K562 (cell line): ENCODE data around the gene EIF1. TPM values are rescaled to one million over a fixed set of nuclear protein-coding genes. Genes with fewer than 3 reads are reported as not detected.
A peak's percentile ranks its signal among the peaks of the same experiment; 100 is the strongest.

Source experiments
- ATAC-seq: fragments of 200-7000 bp; cut with Tn5 transposase; 3 replicates; pipeline ENCODE4 v1.9.1; 2020; ENCODE audit warnings: moderate library complexity
- BruUV-seq: library from RNA; stranded (reverse); fragments of 400-500 nt; replicated peaks from 2 replicates; lab custom pipeline; 2021; lab: Mats Ljungman, UMichigan
- CTCF ChIA-PET: fragments of 300-600 bp; formaldehyde crosslinking; extraction: SDS; loops from one replicate; lab custom pipeline; 2021; ENCODE audit warnings: low intra/inter-chr PET ratio; lab: Yijun Ruan, JAX
- POLR2A ChIA-PET: fragments of 300-600, 350-650 bp; sonication (Branson Sonifier 250); formaldehyde crosslinking; extraction: SDS; loops from one replicate; lab custom pipeline; 2021; ENCODE audit warnings: antibody characterized with exemption, inconsistent platforms; lab: Yijun Ruan, JAX
- DNase-seq, 4 experiments: peaks; one replicate each; pipeline versions ENCODE4 v3.0.0 to v3.0.0-alpha.2; 2011 to 2018; ENCODE audit warnings: low spot score in 3 of 4, mixed read lengths in 3 of 4; ENCODE audit errors: extremely low read depth in 1 of 4
- FAIRE-seq: peaks from 2 replicates; lab custom pipeline; 2011; peaks lifted over from hg19 to GRCh38; lab: Jason Lieb, UNC
- H2AFZ ChIP-seq: 2 replicates; pipeline ENCODE4 v1.6.0; 2011; ENCODE audit warnings: low read depth, low read length, control low read depth, inconsistent platforms
- H3K27ac ChIP-seq: fragments of 200-600 bp; 3 replicates; pipeline ENCODE4 v1.8.0; 2011; ENCODE audit warnings: low read depth, mild to moderate bottlenecking, control low read depth, inconsistent platforms, low read length, moderate library complexity, mixed read lengths; ENCODE audit errors: extremely low read depth
- H3K27me3 ChIP-seq, 2 experiments: fragments of 300-600 bp in 1 of 2; 2 replicates in 1 of 2; 3 replicates in 1 of 2; pipeline versions ENCODE4 v1.6.0 to v1.8.0; 2011; ENCODE audit warnings: inconsistent platforms in 2 of 2, low read length in 2 of 2, mild to moderate bottlenecking in 1 of 2, mixed read lengths in 1 of 2, moderate library complexity in 1 of 2; ENCODE audit not compliant: control insufficient read depth in 2 of 2, insufficient read depth in 2 of 2
- H3K36me3 ChIP-seq: fragments of 300-600 bp; 3 replicates; pipeline ENCODE4 v1.8.0; 2011; ENCODE audit warnings: mild to moderate bottlenecking, low read length, inconsistent platforms; ENCODE audit not compliant: control insufficient read depth, insufficient read depth
- H3K4me1 ChIP-seq, 2 experiments: fragments of 200-600 bp in 1 of 2; replicated peaks in 1 of 2; 2 replicates in 1 of 2; 3 replicates in 1 of 2; pipeline versions ENCODE4 v1.5.1 to v1.8.0; 2011; ENCODE audit warnings: inconsistent platforms in 2 of 2, low read length in 2 of 2, mild to moderate bottlenecking in 1 of 2, mixed read lengths in 1 of 2, moderate library complexity in 1 of 2; ENCODE audit not compliant: control insufficient read depth in 2 of 2, insufficient read depth in 2 of 2
- H3K4me2 ChIP-seq: 2 replicates; pipeline ENCODE4 v1.6.1; 2011; ENCODE audit warnings: low read length, control low read depth, inconsistent platforms, mixed read lengths; ENCODE audit not compliant: insufficient read depth
- H3K4me3 ChIP-seq: fragments of 200-600 bp; sonication (generic), shearing (Covaris generic); 2 replicates; pipeline ENCODE4 v1.5.1; 2016; ENCODE audit warnings: control low read depth, inconsistent platforms
- H3K79me2 ChIP-seq: fragments of 200-600 bp; 3 replicates; pipeline ENCODE4 v1.8.0; 2011; ENCODE audit warnings: low read length, inconsistent platforms; ENCODE audit not compliant: control insufficient read depth, insufficient read depth
- H3K9ac ChIP-seq, 2 experiments: 2 replicates each; pipeline versions ENCODE4 v1.6.0 to v1.6.1; 2011; ENCODE audit warnings: low read depth in 2 of 2, low read length in 2 of 2, control low read depth in 1 of 2, inconsistent platforms in 1 of 2, mild to moderate bottlenecking in 1 of 2, mixed read lengths in 1 of 2; ENCODE audit not compliant: insufficient read depth in 1 of 2
- H3K9me1 ChIP-seq: one replicate; pipeline ENCODE4 v1.6.0; 2011; ENCODE audit warnings: inconsistent platforms, mild to moderate bottlenecking, low read length, moderate library complexity; ENCODE audit not compliant: control insufficient read depth, insufficient read depth
- H3K9me3 ChIP-seq: replicated peaks from 2 replicates; pipeline ENCODE4 v1.5.1; 2011; ENCODE audit warnings: low read depth, low read length, inconsistent platforms; ENCODE audit not compliant: control insufficient read depth, insufficient read depth
- H4K20me1 ChIP-seq: replicated peaks from 2 replicates; pipeline ENCODE4 v1.6.1; 2011; ENCODE audit warnings: low read length, inconsistent platforms, mixed read lengths; ENCODE audit not compliant: control insufficient read depth, insufficient read depth
- FOSL1 ChIP-seq: fragments of 200-800 bp; sonication (Bioruptor generic); conservative IDR thresholded peaks from 2 replicates; pipeline ENCODE4 v1.6.1; 2016; ENCODE audit warnings: missing genetic modification characterization, missing compliant biosample characterization
- OTX1 ChIP-seq: fragments of 450-650 bp; formaldehyde crosslinking; IDR thresholded peaks from 2 replicates; pipeline ENCODE4 v1.4.0; 2022; ENCODE audit warnings: mild to moderate bottlenecking
- WGBS: fragments of 100-300 bp; shearing (Covaris generic); methylation state at CpG from one replicate; pipeline ENCODE4 v1.1.6; 2016; ENCODE audit warnings: low coverage, mixed read lengths; ENCODE audit not compliant: insufficient coverage; ENCODE audit errors: missing lambda C conversion rate; 5-methylcytosine and 5-hydroxymethylcytosine counted together
- in situ Hi-C: fragments of 300-500 bp; cut with MboI; formaldehyde crosslinking; loops from 4 replicates; pipeline ENCODE4 v1.15.0; 2018; ENCODE audit warnings: inconsistent platforms, mixed read lengths
- intact Hi-C: fragments of 100-400 bp; cut with micrococcal nuclease; formaldehyde crosslinking; loops from 2 replicates; pipeline ENCODE4 v1.14.2; 2022
- polyA plus RNA-seq, 8 experiments: library from polyadenylated mRNA; depleted of rRNA in 4 of 8; stranded (reverse) in 5 of 8; unstranded in 3 of 8; fragments of >200 nt; fragmentation: Nextera tagmentation in 2 of 8; fragmentation: Illumina TruSeq in 1 of 8; extraction: Ambion mirVana in 2 of 8; extraction: Trizol in 1 of 8; gene quantifications; 2 replicates each; pipeline versions ENCODE4 v1.2.1 to v1.2.3, GENCODE V29; 2011 to 2014; ENCODE audit warnings: inconsistent platforms in 1 of 8, missing spikeins in 1 of 8
- total RNA-seq, 7 experiments: library from RNA; depleted of rRNA in 6 of 7; stranded (reverse); fragments of >200 nt in 6 of 7; fragmentation: Illumina TruSeq in 2 of 7; extraction: Trizol in 2 of 7; gene quantifications; 2 replicates each; pipeline versions ENCODE4 v1.2.1 to v1.2.3, GENCODE V29; 2011 to 2021; ENCODE audit warnings: low replicate concordance in 1 of 7

The EIF1 gene
- total and polyA plus RNA-seq, 9 of the 15 experiments (the other 6 are each of a cell fraction or from before 2014, with no cell fraction given) = 67.0 to 1,204 (median 320) TPM

GRCh38 chr17:41737680-41738023 lies 49.0 kb downstream of the EIF1 start:
- CTCF ChIA-PET = interaction anchor here (1.2 to 3.3 kb wide), 4 partner anchors 64 to 222 kb away, joined by 4 to 48 read pairs (median 18); no protein-coding TSS in a partner anchor
- TF ChIP-seq OTX1 (CRISPR knock-in tag) (no peak), FOSL1 (0 out of 2 replicates have a peak, but pooled peaks have one; percentile 20)

More at GRCh38 chr17:41737680-41738023, 49.0 kb downstream of the EIF1 start:
- Histone ChIP-seq H3K4me2 (0 out of 2 replicates have a peak overlapping the region, but pooled peaks have one; percentile 11), H3K27me3 (peaks cover 26 to 32% of the 10 kb centered on the region in 2 experiments), H2AFZ (no peak overlapping the region), H3K9me1 (no peaks in the 10 kb centered on the region), H3K9me3 (no peaks in the 10 kb centered on the region), H3K4me3 (no peak overlapping the region), H3K4me1 (peaks cover 4 to 25% of the 10 kb centered on the region in 2 experiments; a peak in 4 of 5 replicates), H3K36me3 (no peaks in the 10 kb centered on the region), H3K9ac (peak overlapping the region in 1 of 2 experiments; percentile 74; a peak in 2 of 4 replicates), H4K20me1 (no peaks in the 10 kb centered on the region; the same call in 1 of the 2 replicates), H3K79me2 (no peaks in the 10 kb centered on the region), H3K27ac (no peak overlapping the region)
- intact Hi-C loops (loop anchor here (1.0 to 5.0 kb wide), 3 partner anchors 64 to 222 kb away; no protein-coding TSS in a partner anchor), in situ Hi-C loops (loop anchor here (5.0 to 25.0 kb wide), 4 partner anchors 65 to 375 kb away; partner anchors contain the start of genes DHX58, HSPB9 and KAT2A)
- no TSS peak for BruUV-seq
- FAIRE-seq = no peak
- ATAC-seq = peak; percentile 49
- WGBS = 3% methylated on average over 5 of the region's 5 CpGs
- POLR2A ChIA-PET = interaction anchor here (0.5 to 1.9 kb wide), 5 partner anchors 9 to 63 kb away, joined by 3 to 10 read pairs (median 4); partner anchors contain the start of genes EIF1 and JUP
- peak in 1 of 4 experiments; percentile 22 for DNase-seq
